GM23338 (cell line): ENCODE data around the gene MYO3B. TPM values are rescaled to one million over a fixed set of nuclear protein-coding genes. Genes with fewer than 3 reads are reported as not detected.

ENCODE experiments used
- CREB1 ChIP-seq: fragments of 250-450 bp; sonication (Bioruptor Pico); IDR thresholded peaks from 2 replicates; pipeline ENCODE4 v1.5.0; 2020; ENCODE audit warnings: low read depth, mild to moderate bottlenecking, moderate library complexity
- EZH2 ChIP-seq: fragments of 200-600 bp; sonication (generic); IDR thresholded peaks from one replicate; pipeline ENCODE4 v1.8.0; 2017; ENCODE audit warnings: antibody characterized with exemption, mild to moderate bottlenecking, low read depth; ENCODE audit not compliant: unreplicated experiment
- EZH2phosphoT487 ChIP-seq: fragments of 200-600 bp; sonication (generic); IDR thresholded peaks from one replicate; pipeline ENCODE4 v1.8.1; 2018; ENCODE audit warnings: antibody characterized with exemption; ENCODE audit not compliant: unreplicated experiment
- JUNB ChIP-seq: IDR thresholded peaks from one replicate; pipeline ENCODE4 v1.6.1; 2016; ENCODE audit warnings: antibody characterized with exemption; ENCODE audit not compliant: unreplicated experiment
- NANOG ChIP-seq: IDR thresholded peaks from 2 replicates; pipeline ENCODE4 v1.6.1; 2016; ENCODE audit warnings: antibody characterized with exemption, borderline replicate concordance
- STAT1 ChIP-seq: IDR thresholded peaks from one replicate; pipeline ENCODE4 v1.6.1; 2016; ENCODE audit warnings: antibody characterized with exemption; ENCODE audit not compliant: unreplicated experiment
- ZNF331 ChIP-seq: fragments of 250-450 bp; sonication (Bioruptor Pico); IDR thresholded peaks from 2 replicates; pipeline ENCODE4 v1.5.0; 2020; ENCODE audit warnings: low read depth, mild to moderate bottlenecking, moderate library complexity
- polyA plus RNA-seq: library from polyadenylated mRNA; unstranded; fragments of >200 nt; fragmentation: Nextera tagmentation; extraction: Ambion mirVana; gene quantifications from 2 replicates; pipeline ENCODE4 v1.2.1, GENCODE V29; 2016
- total RNA-seq: library from RNA; depleted of rRNA; stranded (reverse); fragments of >200 nt; shearing (Covaris generic); gene quantifications from 2 replicates; pipeline ENCODE4 v1.2.3, GENCODE V29; 2014
- TF ChIP-seq, protein P1 (sequence below): fragments of 250-450 bp; sonication (Bioruptor Pico); IDR thresholded peaks from 2 replicates; pipeline ENCODE4 v1.5.0; 2020; ENCODE audit warnings: mild to moderate bottlenecking, moderate library complexity
- TF ChIP-seq, protein P2 (sequence below): IDR thresholded peaks from 2 replicates; pipeline ENCODE4 v1.6.1; 2016; ENCODE audit warnings: antibody characterized with exemption

MYO3B gene
- total and polyA plus RNA-seq, 2 experiments from 2014 or later = 0.42 TPM; not detected in 1

GRCh38 chr2:170360546-170361089, 182.7 kb downstream of the MYO3B start (continued):
- TF ChIP-seq, protein P1, sequence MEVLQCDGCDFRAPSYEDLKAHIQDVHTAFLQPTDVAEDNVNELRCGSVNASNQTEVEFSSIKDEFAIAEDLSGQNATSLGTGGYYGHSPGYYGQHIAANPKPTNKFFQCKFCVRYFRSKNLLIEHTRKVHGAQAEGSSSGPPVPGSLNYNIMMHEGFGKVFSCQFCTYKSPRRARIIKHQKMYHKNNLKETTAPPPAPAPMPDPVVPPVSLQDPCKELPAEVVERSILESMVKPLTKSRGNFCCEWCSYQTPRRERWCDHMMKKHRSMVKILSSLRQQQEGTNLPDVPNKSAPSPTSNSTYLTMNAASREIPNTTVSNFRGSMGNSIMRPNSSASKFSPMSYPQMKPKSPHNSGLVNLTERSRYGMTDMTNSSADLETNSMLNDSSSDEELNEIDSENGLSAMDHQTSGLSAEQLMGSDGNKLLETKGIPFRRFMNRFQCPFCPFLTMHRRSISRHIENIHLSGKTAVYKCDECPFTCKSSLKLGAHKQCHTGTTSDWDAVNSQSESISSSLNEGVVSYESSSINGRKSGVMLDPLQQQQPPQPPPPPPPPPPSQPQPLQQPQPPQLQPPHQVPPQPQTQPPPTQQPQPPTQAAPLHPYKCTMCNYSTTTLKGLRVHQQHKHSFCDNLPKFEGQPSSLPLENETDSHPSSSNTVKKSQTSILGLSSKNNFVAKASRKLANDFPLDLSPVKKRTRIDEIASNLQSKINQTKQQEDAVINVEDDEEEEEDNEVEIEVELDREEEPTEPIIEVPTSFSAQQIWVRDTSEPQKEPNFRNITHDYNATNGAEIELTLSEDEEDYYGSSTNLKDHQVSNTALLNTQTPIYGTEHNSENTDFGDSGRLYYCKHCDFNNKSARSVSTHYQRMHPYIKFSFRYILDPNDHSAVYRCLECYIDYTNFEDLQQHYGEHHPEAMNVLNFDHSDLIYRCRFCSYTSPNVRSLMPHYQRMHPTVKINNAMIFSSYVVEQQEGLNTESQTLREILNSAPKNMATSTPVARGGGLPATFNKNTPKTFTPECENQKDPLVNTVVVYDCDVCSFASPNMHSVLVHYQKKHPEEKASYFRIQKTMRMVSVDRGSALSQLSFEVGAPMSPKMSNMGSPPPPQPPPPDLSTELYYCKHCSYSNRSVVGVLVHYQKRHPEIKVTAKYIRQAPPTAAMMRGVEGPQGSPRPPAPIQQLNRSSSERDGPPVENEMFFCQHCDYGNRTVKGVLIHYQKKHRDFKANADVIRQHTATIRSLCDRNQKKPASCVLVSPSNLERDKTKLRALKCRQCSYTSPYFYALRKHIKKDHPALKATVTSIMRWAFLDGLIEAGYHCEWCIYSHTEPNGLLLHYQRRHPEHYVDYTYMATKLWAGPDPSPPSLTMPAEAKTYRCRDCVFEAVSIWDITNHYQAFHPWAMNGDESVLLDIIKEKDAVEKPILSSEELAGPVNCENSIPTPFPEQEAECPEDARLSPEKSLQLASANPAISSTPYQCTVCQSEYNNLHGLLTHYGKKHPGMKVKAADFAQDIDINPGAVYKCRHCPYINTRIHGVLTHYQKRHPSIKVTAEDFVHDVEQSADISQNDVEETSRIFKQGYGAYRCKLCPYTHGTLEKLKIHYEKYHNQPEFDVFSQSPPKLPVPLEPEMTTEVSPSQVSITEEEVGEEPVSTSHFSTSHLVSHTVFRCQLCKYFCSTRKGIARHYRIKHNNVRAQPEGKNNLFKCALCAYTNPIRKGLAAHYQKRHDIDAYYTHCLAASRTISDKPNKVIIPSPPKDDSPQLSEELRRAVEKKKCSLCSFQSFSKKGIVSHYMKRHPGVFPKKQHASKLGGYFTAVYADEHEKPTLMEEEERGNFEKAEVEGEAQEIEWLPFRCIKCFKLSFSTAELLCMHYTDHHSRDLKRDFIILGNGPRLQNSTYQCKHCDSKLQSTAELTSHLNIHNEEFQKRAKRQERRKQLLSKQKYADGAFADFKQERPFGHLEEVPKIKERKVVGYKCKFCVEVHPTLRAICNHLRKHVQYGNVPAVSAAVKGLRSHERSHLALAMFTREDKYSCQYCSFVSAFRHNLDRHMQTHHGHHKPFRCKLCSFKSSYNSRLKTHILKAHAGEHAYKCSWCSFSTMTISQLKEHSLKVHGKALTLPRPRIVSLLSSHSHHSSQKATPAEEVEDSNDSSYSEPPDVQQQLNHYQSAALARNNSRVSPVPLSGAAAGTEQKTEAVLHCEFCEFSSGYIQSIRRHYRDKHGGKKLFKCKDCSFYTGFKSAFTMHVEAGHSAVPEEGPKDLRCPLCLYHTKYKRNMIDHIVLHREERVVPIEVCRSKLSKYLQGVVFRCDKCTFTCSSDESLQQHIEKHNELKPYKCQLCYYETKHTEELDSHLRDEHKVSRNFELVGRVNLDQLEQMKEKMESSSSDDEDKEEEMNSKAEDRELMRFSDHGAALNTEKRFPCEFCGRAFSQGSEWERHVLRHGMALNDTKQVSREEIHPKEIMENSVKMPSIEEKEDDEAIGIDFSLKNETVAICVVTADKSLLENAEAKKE (CRISPR knock-in tag) = no peak
- TF ChIP-seq EZH2 (no peak), NANOG (no peak), CREB1 (CRISPR knock-in tag) (no peak), STAT1 (no peak), ZNF331 (no peak), EZH2phosphoT487 (no peak), JUNB (no peak)
- TF ChIP-seq, protein P2, sequence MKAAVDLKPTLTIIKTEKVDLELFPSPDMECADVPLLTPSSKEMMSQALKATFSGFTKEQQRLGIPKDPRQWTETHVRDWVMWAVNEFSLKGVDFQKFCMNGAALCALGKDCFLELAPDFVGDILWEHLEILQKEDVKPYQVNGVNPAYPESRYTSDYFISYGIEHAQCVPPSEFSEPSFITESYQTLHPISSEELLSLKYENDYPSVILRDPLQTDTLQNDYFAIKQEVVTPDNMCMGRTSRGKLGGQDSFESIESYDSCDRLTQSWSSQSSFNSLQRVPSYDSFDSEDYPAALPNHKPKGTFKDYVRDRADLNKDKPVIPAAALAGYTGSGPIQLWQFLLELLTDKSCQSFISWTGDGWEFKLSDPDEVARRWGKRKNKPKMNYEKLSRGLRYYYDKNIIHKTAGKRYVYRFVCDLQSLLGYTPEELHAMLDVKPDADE = no peak
